A673 (cell line): ENCODE results near the gene CTDSP2. TPM values are rescaled to one million over a fixed set of nuclear protein-coding genes. Genes with fewer than 3 reads are reported as not detected.

Source experiments
- BruUV-seq: library from RNA; stranded (reverse); fragments of 400-500 nt; replicated peaks from 2 replicates; lab custom pipeline; 2021; lab: Mats Ljungman, UMichigan
- CTCF ChIA-PET: fragments of 300-600 bp; sonication (Branson Sonifier 250); formaldehyde crosslinking; loops from one replicate; lab custom pipeline; 2022; ENCODE audit warnings: antibody characterized with exemption; lab: Charles Lee
- POLR2A ChIA-PET: fragments of 300-600 bp; sonication (Branson Sonifier 250); formaldehyde crosslinking; loops from one replicate; lab custom pipeline; 2022; ENCODE audit warnings: antibody characterized with exemption; ENCODE audit not compliant: low non-redundant PET; lab: Charles Lee
- DNase-seq: peaks from one replicate; pipeline ENCODE4 v3.0.0-alpha.2; 2015; ENCODE audit warnings: low spot score
- H3K27ac ChIP-seq: fragments of 200-600 bp; sonication (generic); 2 replicates; pipeline ENCODE4 v1.5.1; 2016; ENCODE audit warnings: mixed run types, low read depth, mild to moderate bottlenecking, mixed read lengths, antibody characterized with exemption, low read length; ENCODE audit not compliant: poor library complexity, severe bottlenecking
- H3K27me3 ChIP-seq: fragments of 200-600 bp; sonication (generic); replicated peaks from 2 replicates; pipeline ENCODE4 v1.6.1; 2017; ENCODE audit warnings: mixed run types, low read depth, mild to moderate bottlenecking, mixed read lengths, antibody characterized with exemption, low read length; ENCODE audit not compliant: insufficient read depth, poor library complexity
- H3K36me3 ChIP-seq: fragments of 200-600 bp; sonication (generic); 2 replicates; pipeline ENCODE4 v1.6.1; 2016; ENCODE audit warnings: mixed run types, mild to moderate bottlenecking, mixed read lengths, antibody characterized with exemption, low read length; ENCODE audit not compliant: insufficient read depth, poor library complexity, severe bottlenecking
- H3K4me1 ChIP-seq: fragments of 200-600 bp; sonication (generic); 2 replicates; pipeline ENCODE4 v1.6.1; 2017; ENCODE audit warnings: mixed run types, mild to moderate bottlenecking, mixed read lengths, antibody characterized with exemption, low read length; ENCODE audit not compliant: insufficient read depth, poor library complexity, severe bottlenecking
- H3K4me3 ChIP-seq: fragments of 200-600 bp; sonication (generic); 2 replicates; pipeline ENCODE4 v1.5.1; 2016; ENCODE audit warnings: low read depth, mixed run types, mild to moderate bottlenecking, mixed read lengths, low read length; ENCODE audit not compliant: poor library complexity, severe bottlenecking
- H3K9me3 ChIP-seq: fragments of 200-600 bp; sonication (generic); 2 replicates; pipeline ENCODE4 v1.6.1; 2016; ENCODE audit warnings: mixed run types, low read depth, mild to moderate bottlenecking, mixed read lengths, antibody characterized with exemption, low read length; ENCODE audit not compliant: poor library complexity, severe bottlenecking
- EZH2 ChIP-seq: fragments of 200-600 bp; sonication (generic); IDR thresholded peaks from 2 replicates; pipeline ENCODE4 v1.6.1; 2017; ENCODE audit warnings: borderline replicate concordance, low read depth, mild to moderate bottlenecking, mixed read lengths, antibody characterized with exemption, low read length; ENCODE audit not compliant: poor library complexity, severe bottlenecking
- intact Hi-C: fragments of 100-400 bp; cut with micrococcal nuclease; formaldehyde crosslinking; loops from one replicate; pipeline ENCODE4 v1.10.0; 2022; ENCODE audit not compliant: unreplicated experiment
- total RNA-seq: library from RNA; stranded (reverse); gene quantifications from 2 replicates; pipeline ENCODE4 v1.2.3, GENCODE V29; 2021
- TF ChIP-seq, protein P1 (sequence below): fragments of 300-800, 200-600 bp; sonication (generic); conservative IDR thresholded peaks from 2 replicates; pipeline ENCODE4 v1.5.1; 2017; ENCODE audit warnings: low read depth, mild to moderate bottlenecking, antibody characterized with exemption, low read length, moderate library complexity, mixed read lengths

Gene CTDSP2
- total RNA-seq, 1 experiment from 2014 or later, result 115 TPM

- H3K36me3 ChIP-seq, result no peaks in the 10 kb centered on the region
- TF ChIP-seq EZH2, result no peak
- TF ChIP-seq, protein P1, sequence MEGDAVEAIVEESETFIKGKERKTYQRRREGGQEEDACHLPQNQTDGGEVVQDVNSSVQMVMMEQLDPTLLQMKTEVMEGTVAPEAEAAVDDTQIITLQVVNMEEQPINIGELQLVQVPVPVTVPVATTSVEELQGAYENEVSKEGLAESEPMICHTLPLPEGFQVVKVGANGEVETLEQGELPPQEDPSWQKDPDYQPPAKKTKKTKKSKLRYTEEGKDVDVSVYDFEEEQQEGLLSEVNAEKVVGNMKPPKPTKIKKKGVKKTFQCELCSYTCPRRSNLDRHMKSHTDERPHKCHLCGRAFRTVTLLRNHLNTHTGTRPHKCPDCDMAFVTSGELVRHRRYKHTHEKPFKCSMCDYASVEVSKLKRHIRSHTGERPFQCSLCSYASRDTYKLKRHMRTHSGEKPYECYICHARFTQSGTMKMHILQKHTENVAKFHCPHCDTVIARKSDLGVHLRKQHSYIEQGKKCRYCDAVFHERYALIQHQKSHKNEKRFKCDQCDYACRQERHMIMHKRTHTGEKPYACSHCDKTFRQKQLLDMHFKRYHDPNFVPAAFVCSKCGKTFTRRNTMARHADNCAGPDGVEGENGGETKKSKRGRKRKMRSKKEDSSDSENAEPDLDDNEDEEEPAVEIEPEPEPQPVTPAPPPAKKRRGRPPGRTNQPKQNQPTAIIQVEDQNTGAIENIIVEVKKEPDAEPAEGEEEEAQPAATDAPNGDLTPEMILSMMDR, result no peak
- H3K9me3 ChIP-seq, result no peaks in the 10 kb centered on the region
- BruUV-seq, result no TSS peak
- DNase-seq, result no peak
- H3K4me1 ChIP-seq, result peaks cover 5% of the 10 kb centered on the region
- no peak overlapping the region for H3K27ac ChIP-seq
- CTCF ChIA-PET, result no interaction called here
- no peak overlapping the region for H3K4me3 ChIP-seq
- no peaks in the 10 kb centered on the region for H3K27me3 ChIP-seq
- intact Hi-C loops, result no loop called here
- POLR2A ChIA-PET, result no interaction called here
These were observed 69.2 kb downstream of the CTDSP2 start for GRCh38 chr12:57777367-57777766.

DNA sequence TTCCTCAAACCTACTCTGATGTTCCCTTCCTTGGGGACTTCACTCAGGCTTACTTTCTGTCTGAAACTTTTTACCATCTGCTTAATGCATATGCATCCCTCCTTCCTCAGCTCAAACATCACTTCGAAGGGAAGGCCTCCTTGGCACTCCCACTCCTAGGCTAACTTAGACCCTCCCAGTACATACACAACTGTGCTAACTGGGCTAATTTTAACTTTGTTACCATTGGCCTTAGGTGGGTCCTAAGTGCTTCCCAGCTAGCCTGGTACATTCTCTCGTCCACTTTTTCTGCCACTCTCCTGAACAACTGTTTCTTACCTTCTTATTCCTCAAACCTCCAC, 70.3 kb downstream of the CTDSP2 start:
- no TSS peak for BruUV-seq
- H3K27me3 ChIP-seq, result no peaks in the 10 kb centered on the region
- DNase-seq, result no peak
- H3K27ac ChIP-seq, result no peak overlapping the region
- no peak overlapping the region for H3K4me3 ChIP-seq
- no peaks in the 10 kb centered on the region for H3K36me3 ChIP-seq
- H3K9me3 ChIP-seq, result no peaks in the 10 kb centered on the region
- POLR2A ChIA-PET, result no interaction called here
- CTCF ChIA-PET, result no interaction called here
- TF ChIP-seq, protein P1, result no peak
- TF ChIP-seq EZH2, result no peak
- intact Hi-C loops, result no loop called here
- peaks cover 5% of the 10 kb centered on the region for H3K4me1 ChIP-seq

- no peak overlapping the region for H3K4me3 ChIP-seq
- no TSS peak for BruUV-seq
- ChIA-PET POLR2A (interaction anchor here (0.8 kb wide), 1 partner anchor 9 kb away, joined by 8 read pairs; the partner anchor contains the start of gene CYP27B1), CTCF (no interaction called here)
- DNase-seq, result no peak
- H3K36me3 ChIP-seq, result no peaks in the 10 kb centered on the region
- intact Hi-C loops, result no loop called here
- no peak for TF ChIP-seq EZH2
- TF ChIP-seq, protein P1, result no peak
- H3K27me3 ChIP-seq, result no peaks in the 10 kb centered on the region
- peaks cover 5% of the 10 kb centered on the region for H3K4me1 ChIP-seq
- H3K27ac ChIP-seq, result no peak overlapping the region
- H3K9me3 ChIP-seq, result no peaks in the 10 kb centered on the region
These were observed 70.8 kb downstream of the CTDSP2 start for GRCh38 chr12:57775563-57776246.
